Effector memory CD4-positive, alpha-beta T cell (primary cell): ENCODE measurements around the gene KATNAL1.
"Not testable (repeated sequence)": the region's sequence is repeated elsewhere in the genome, so short reads cannot be mapped to it uniquely, and the experiment has no call there.

ENCODE experiments used
- DNase-seq, 3 donors: peaks; one replicate each; pipeline ENCODE4 v3.0.0-alpha.2; 2020
- H3K27ac ChIP-seq: 2 replicates; pipeline ENCODE4 v1.7.0; 2013; ENCODE audit warnings: mild to moderate bottlenecking, low read length, moderate library complexity; ENCODE audit not compliant: insufficient read depth, poor library complexity, severe bottlenecking
- H3K27me3 ChIP-seq: replicated peaks from 2 replicates; pipeline ENCODE4 v1.7.0; 2013; ENCODE audit warnings: mild to moderate bottlenecking, low read length; ENCODE audit not compliant: insufficient read depth, control insufficient read depth, poor library complexity, severe bottlenecking
- H3K36me3 ChIP-seq: 2 replicates; pipeline ENCODE4 v1.7.0; 2013; ENCODE audit warnings: mild to moderate bottlenecking, low read length, moderate library complexity; ENCODE audit not compliant: control insufficient read depth, insufficient read depth
- H3K4me1 ChIP-seq: 2 replicates; pipeline ENCODE4 v1.7.0; 2013; ENCODE audit warnings: low read length, mild to moderate bottlenecking; ENCODE audit not compliant: control insufficient read depth, insufficient read depth, poor library complexity, severe bottlenecking
- H3K4me3 ChIP-seq: 2 replicates; pipeline ENCODE4 v1.7.0; 2013; ENCODE audit warnings: low read length, low read depth, mild to moderate bottlenecking; ENCODE audit not compliant: insufficient read depth, poor library complexity, severe bottlenecking
- H3K9me3 ChIP-seq: 2 replicates; pipeline ENCODE4 v1.7.0; 2013; ENCODE audit warnings: mild to moderate bottlenecking, low read length, moderate library complexity; ENCODE audit not compliant: control insufficient read depth

The KATNAL1 gene

GRCh38 chr13:30268673-30269072, 38.7 kb downstream of the KATNAL1 start:
- Histone ChIP-seq H3K27ac (no peak overlapping the region), H3K36me3 (no peaks in the 10 kb centered on the region), H3K27me3 (no peaks in the 10 kb centered on the region), H3K4me3 (no peak overlapping the region), H3K4me1 (no peaks in the 10 kb centered on the region), H3K9me3 (no peaks in the 10 kb centered on the region)
- no peak for DNase-seq

- no peaks in the 10 kb centered on the region for H3K27me3 ChIP-seq
- H3K9me3 ChIP-seq: no peaks in the 10 kb centered on the region
- H3K36me3 ChIP-seq: no peaks in the 10 kb centered on the region
- DNase-seq: no peak
- H3K4me1 ChIP-seq: no peaks in the 10 kb centered on the region
- H3K27ac ChIP-seq: no peak overlapping the region
- no peak overlapping the region for H3K4me3 ChIP-seq
These were observed 40.6 kb downstream of the KATNAL1 start for GRCh38 chr13:30266756-30267155.

- not testable (repeated sequence) for H3K27ac ChIP-seq, H3K27me3 ChIP-seq, H3K4me1 ChIP-seq, H3K36me3 ChIP-seq, H3K4me3 ChIP-seq, DNase-seq, H3K9me3 ChIP-seq
These were observed 48.1 kb downstream of the KATNAL1 start for GRCh38 chr13:30259149-30259733.

- Histone ChIP-seq H3K4me1 (no peaks in the 10 kb centered on the region), H3K27me3 (no peaks in the 10 kb centered on the region), H3K9me3 (no peaks in the 10 kb centered on the region), H3K36me3 (no peaks in the 10 kb centered on the region), H3K27ac (no peak overlapping the region), H3K4me3 (no peak overlapping the region)
- DNase-seq: no peak
These were observed 49.8 kb downstream of the KATNAL1 start for GRCh38 chr13:30257468-30258099.

DNA sequence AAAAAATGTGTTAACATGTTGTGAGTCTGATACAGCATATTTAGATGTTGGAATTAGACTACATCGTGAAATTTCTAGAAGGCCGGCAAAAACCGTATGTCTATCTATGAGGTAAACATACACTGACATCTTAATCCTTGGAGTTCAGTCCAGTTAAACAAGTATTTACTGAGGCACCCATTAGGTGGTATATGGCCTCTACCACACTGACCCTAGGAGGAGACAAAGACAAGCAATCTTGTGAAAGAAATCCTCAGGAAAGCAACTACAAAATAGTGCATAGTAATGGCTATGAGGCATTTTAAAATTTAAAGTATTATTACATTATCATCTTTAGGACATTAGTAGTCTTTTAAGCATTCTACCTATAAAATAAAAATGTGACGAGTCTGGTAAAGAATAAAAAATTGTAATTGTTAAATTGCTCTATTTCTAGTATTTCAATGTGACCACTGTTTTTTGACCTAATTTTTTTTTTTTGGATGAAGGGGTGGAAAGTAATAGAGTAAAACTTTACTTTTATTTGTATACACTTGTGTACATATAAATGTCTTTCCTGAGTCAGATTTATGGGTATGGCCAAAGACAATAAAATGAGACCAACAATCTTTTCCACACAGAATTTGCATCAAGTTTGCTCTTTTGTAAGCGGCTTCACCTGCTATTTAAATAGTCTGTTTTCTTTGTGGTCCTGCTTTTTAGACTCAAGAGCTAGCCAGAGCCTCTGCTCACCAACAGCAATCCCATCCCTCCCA, 50.5 kb downstream of the KATNAL1 start:
- Histone ChIP-seq H3K9me3 (no peaks in the 10 kb centered on the region), H3K27me3 (no peaks in the 10 kb centered on the region), H3K27ac (no peak overlapping the region), H3K4me1 (no peaks in the 10 kb centered on the region), H3K4me3 (no peak overlapping the region), H3K36me3 (no peaks in the 10 kb centered on the region)
- DNase-seq: no peak

DNA sequence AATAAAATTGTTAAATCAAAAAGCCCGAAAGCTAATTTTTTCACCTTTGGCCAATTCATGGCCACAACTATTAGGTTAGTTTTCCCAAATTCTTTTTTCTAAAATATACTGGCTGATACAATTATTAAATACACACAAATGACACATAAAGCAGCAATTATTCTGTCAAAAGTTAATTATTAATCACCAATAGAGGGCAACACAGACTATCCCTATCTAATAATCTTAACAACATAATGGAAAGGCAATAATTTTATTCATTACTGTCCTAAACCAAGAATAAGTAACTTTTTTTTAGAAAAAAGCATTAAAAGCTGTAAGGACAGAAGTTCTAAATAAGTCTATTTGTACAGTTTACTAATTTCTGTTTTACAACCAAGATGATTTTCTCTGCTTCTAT, 51.7 kb downstream of the KATNAL1 start:
- Histone ChIP-seq H3K27me3 (no peaks in the 10 kb centered on the region), H3K9me3 (no peaks in the 10 kb centered on the region), H3K27ac (no peak overlapping the region), H3K4me3 (no peak overlapping the region), H3K4me1 (no peaks in the 10 kb centered on the region), H3K36me3 (no peaks in the 10 kb centered on the region)
- no peak for DNase-seq

DNA sequence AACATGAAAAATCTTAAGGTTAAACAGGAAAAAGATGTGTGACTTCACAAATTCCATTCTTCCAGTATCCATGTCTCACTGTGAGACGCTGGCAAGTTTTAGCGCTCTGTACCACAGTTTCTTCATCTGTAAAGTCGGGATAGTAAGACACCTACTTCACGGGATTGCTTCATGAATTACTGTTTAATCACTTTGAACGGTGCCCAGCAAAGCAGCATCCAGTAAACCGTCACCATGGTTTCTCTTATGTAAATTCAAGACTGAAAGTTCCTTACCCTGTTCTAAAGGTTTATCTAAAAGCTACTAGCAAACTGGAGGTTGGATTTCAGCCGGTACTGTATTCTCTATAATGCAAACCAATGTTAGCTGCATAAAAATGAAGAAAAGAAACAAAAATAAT, 53.5 kb downstream of the KATNAL1 start:
- H3K27me3 ChIP-seq: no peaks in the 10 kb centered on the region
- no peak for DNase-seq
- H3K4me3 ChIP-seq: no peak overlapping the region
- H3K9me3 ChIP-seq: no peaks in the 10 kb centered on the region
- no peak overlapping the region for H3K27ac ChIP-seq
- no peaks in the 10 kb centered on the region for H3K36me3 ChIP-seq
- no peaks in the 10 kb centered on the region for H3K4me1 ChIP-seq

DNA sequence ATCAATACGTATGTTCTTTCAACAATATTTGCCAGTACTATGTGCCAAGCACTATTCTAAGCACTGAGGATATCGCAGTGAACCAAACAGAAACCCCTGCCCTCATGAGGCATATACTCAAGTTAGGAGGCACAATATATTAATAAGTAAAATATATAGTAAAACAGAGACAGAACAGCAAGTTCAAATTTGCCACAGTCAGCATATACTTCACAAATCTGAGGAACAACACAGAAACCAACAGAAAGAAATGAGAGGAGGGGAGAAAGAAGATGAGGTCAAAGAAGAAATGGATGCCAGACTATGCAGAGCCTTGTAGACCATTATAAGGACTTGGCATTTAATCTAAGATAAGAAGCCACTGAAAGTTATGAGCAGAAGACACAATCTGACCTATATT, 59.9 kb downstream of the KATNAL1 start:
- no peaks in the 10 kb centered on the region for H3K4me1 ChIP-seq
- no peak overlapping the region for H3K27ac ChIP-seq
- no peak overlapping the region for H3K4me3 ChIP-seq
- no peaks in the 10 kb centered on the region for H3K36me3 ChIP-seq
- no peaks in the 10 kb centered on the region for H3K27me3 ChIP-seq
- no peaks in the 10 kb centered on the region for H3K9me3 ChIP-seq
- no peak for DNase-seq

DNA sequence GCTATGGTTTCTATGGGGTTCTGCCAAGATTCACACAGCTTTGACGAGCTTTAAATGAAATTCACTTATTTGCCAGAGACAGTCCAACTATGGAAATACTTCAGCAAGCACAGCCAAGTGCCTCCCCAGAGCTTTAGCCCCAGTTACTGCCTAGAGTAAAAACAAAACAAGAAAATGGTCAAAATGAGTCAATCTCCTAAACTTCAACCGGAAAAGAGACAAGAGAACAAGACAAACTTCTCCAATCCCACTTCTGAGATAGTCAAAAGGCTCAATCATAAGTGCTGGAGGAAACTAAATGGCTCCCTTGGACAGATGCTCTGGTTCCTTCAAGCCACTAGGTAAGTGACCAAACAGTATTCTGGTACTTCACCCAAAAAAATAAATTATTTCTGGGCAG, 65.8 kb downstream of the KATNAL1 start:
- Histone ChIP-seq H3K27ac (no peak overlapping the region), H3K4me1 (no peaks in the 10 kb centered on the region), H3K9me3 (no peaks in the 10 kb centered on the region), H3K36me3 (no peaks in the 10 kb centered on the region), H3K4me3 (no peak overlapping the region), H3K27me3 (no peaks in the 10 kb centered on the region)
- DNase-seq: no peak

DNA sequence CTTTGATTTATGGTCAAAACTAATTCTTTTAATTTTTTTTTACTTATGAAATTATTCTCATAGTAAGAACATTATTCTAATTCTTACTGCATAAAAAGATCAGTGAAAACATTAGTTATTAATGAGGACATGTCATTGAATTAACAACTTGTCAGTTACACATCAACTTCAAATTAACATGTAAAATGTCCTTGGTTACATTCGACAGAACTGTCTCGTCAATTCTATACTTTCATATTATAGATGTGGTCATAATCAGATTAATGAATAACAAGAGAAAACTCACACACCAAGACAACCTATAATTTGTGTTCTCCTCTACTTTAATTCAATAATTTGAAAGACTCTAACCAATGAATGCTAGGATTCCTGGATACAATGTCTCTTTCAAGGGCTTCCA, 66.7 kb downstream of the KATNAL1 start:
- no peaks in the 10 kb centered on the region for H3K27me3 ChIP-seq
- H3K9me3 ChIP-seq: no peaks in the 10 kb centered on the region
- no peak for DNase-seq
- no peak overlapping the region for H3K27ac ChIP-seq
- no peak overlapping the region for H3K4me3 ChIP-seq
- H3K36me3 ChIP-seq: no peaks in the 10 kb centered on the region
- H3K4me1 ChIP-seq: no peaks in the 10 kb centered on the region
